ENCODE results near the gene NR2E1.

DNA sequence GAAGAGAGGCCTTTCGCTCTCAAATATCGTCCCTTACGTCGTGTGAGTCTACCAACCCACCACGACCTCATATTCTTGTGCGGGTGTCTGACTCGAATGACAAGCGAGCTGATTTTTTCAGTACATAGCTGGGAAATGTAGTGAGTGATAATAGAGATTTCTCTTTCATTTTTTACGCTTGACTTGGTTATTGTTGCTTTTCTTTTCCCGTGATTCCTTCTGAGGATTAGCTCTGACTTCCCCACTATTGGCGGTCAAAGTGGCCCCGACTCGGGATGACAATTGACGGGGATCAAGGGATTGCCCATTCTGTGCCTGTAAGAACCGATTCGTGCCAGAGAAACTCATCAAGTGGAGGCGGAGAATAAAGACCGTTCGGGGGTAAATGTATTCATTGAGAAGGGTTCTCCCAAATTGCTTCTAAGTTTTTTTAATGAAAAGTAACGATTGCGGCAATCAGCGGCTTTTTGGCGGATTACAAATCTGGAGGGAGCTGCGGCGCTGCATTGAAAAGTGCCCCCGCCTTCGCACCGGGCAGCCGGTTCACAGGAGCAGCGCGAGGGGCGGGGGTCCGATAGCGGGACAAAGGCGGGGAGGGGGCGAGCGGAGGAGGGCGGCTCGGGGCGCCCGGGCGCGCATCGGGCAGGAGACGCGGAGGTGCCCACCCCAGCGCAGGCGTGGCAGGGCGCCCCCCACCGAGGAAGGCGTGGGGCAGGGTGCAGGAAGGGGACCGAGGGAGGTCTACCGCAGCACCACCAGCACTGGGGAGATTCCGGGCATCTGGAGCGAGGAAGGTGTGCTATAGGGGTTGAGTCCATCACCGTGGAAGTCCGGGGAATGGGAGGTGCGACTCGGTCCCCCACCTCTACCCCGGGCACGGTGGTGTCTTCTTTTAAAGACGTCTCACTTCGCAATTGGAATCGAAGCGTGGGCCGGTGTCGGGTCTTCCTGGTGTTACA lies 46.7 kb upstream of the NR2E1 start:
- TF ChIP-seq POLR2AphosphoS5 (IDR thresholded peaks at IDR 0.05; ENCODE audit: insufficient read depth in 1 of 2, low read depth in 1 of 2) (no peak), POLR2A (IDR thresholded peaks at IDR 0.05) (no peak), CTCF (IDR thresholded peaks at IDR 0.05) (no peak)
